Mammary epithelial cell (primary cell): ENCODE measurements around the gene ISX.

Source experiments
- CTCF ChIP-seq, 2 donors: IDR thresholded peaks in 1 of 2; conservative IDR thresholded peaks in 1 of 2; 2 replicates each; pipeline ENCODE4 v1.5.1; 2011 to 2012; ENCODE audit warnings: inconsistent platforms in 2 of 2, low read length in 2 of 2, mild to moderate bottlenecking in 2 of 2, control low read depth in 1 of 2, low read depth in 1 of 2; ENCODE audit not compliant: insufficient read depth in 1 of 2; ENCODE audit errors: extremely low read depth in 1 of 2
- EZH2 ChIP-seq: IDR thresholded peaks from 2 replicates; pipeline ENCODE4 v1.6.1; 2012; ENCODE audit warnings: low read length, inconsistent platforms, borderline replicate concordance

GRCh38 chr22:35076630-35077029 lies 10.7 kb downstream of the ISX start:
- TF ChIP-seq CTCF (conservative IDR thresholded peaks at IDR 0.05 in 1 of 2, IDR thresholded peaks at IDR 0.05 in 1 of 2; ENCODE audit: extremely low read depth in 1 of 2, insufficient read depth in 1 of 2, low read depth in 1 of 2, low read length in 2 of 2) = no peak
- TF ChIP-seq EZH2 = no peak
